ENCODE measurements around the gene SLC17A7. TPM values are rescaled to one million over a fixed set of nuclear protein-coding genes. Genes with fewer than 3 reads are reported as not detected.

SLC17A7 gene
- total and polyA plus RNA-seq, 2 of the 13 experiments (the other 11 are each of a cell fraction or from before 2014, with no cell fraction given), result 0.32 TPM; not detected in 1

DNA sequence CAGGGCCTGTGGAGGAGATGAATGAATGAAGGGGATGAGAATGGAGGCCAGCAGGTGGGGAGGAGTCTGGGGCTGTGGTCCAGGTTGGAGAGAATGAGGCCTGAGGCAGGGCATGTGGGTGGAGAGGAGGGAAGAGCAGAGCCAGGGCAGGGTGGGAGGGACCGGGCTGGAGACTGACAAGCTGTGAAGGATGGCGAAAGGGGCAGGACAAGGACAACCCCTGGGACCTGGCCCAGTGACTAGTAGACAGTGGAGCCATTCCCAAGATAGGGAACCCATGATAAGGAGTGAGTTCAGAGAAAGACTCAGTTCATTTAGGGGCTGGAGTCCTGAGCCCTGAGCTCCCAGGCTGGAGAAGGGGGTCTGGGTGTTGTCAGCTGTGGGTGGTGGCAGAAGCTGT, 21.1 kb downstream of the SLC17A7 start:
- Histone ChIP-seq H2AFZ (ENCODE audit: low read length) (no peak overlapping the region), H3K9ac (ENCODE audit: insufficient read depth, low read depth, low read length) (no peak overlapping the region), H3K36me3 (replicated peaks in 1 of 2; ENCODE audit: control insufficient read depth in 1 of 2, insufficient read depth in 2 of 2, low read length in 2 of 2) (no peaks in the 10 kb centered on the region), H3K4me2 (ENCODE audit: low read depth, low read length) (no peak overlapping the region), H3K79me2 (ENCODE audit: insufficient read depth, low read length) (no peaks in the 10 kb centered on the region), H3K4me1 (ENCODE audit: insufficient read depth, low read length) (no peaks in the 10 kb centered on the region), H3K4me3 (replicated peaks in 1 of 3; ENCODE audit: insufficient read depth in 1 of 3, low read depth in 2 of 3, low read length in 3 of 3) (no peak overlapping the region), H4K20me1 (ENCODE audit: insufficient read depth, low read length) (no peaks in the 10 kb centered on the region), H3K9me3 (ENCODE audit: low read length) (no peaks in the 10 kb centered on the region), H3K27me3 (ENCODE audit: control insufficient read depth in 1 of 2, insufficient read depth in 2 of 2, low read length in 2 of 2) (peaks cover 14 to 82% of the 10 kb centered on the region in 2 experiments), H3K27ac (ENCODE audit: extremely low read length, insufficient read depth, low read length) (no peak overlapping the region)
- intact Hi-C loops (cut with micrococcal nuclease; ENCODE audit: unreplicated experiment) (no loop called here), in situ Hi-C loops (cut with HindIII; ENCODE audit: extremely low pct_ligation_motif_present, low pct_unique_long_range_greater_than_20kb) (no loop called here)
- no TSS peak for BruUV-seq (replicated peaks)
- TF ChIP-seq MEIS2 (CRISPR knock-in tag; IDR thresholded peaks at IDR 0.05), result no peak
- TF ChIP-seq, protein P1, sequence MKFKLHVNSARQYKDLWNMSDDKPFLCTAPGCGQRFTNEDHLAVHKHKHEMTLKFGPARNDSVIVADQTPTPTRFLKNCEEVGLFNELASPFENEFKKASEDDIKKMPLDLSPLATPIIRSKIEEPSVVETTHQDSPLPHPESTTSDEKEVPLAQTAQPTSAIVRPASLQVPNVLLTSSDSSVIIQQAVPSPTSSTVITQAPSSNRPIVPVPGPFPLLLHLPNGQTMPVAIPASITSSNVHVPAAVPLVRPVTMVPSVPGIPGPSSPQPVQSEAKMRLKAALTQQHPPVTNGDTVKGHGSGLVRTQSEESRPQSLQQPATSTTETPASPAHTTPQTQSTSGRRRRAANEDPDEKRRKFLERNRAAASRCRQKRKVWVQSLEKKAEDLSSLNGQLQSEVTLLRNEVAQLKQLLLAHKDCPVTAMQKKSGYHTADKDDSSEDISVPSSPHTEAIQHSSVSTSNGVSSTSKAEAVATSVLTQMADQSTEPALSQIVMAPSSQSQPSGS (CRISPR knock-in tag; IDR thresholded peaks at IDR 0.05), result no peak
- TF ChIP-seq, protein P2, sequence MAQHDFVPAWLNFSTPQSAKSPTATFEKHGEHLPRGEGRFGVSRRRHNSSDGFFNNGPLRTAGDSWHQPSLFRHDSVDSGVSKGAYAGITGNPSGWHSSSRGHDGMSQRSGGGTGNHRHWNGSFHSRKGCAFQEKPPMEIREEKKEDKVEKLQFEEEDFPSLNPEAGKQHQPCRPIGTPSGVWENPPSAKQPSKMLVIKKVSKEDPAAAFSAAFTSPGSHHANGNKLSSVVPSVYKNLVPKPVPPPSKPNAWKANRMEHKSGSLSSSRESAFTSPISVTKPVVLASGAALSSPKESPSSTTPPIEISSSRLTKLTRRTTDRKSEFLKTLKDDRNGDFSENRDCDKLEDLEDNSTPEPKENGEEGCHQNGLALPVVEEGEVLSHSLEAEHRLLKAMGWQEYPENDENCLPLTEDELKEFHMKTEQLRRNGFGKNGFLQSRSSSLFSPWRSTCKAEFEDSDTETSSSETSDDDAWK (CRISPR knock-in tag; IDR thresholded peaks at IDR 0.05), result no peak
- no peak for TF ChIP-seq ZNF891 (CRISPR knock-in tag; IDR thresholded peaks at IDR 0.05)
- TF ChIP-seq HNRNPUL1 (IDR thresholded peaks at IDR 0.05; ENCODE audit: low read depth, low read length), result no peak
- TF ChIP-seq IRF2 (CRISPR knock-in tag; IDR thresholded peaks at IDR 0.05), result no peak
- no peak for FAIRE-seq
- POLR2A ChIA-PET, result no interaction called here
- 12% methylated on average over 2 of the region's 2 CpGs for WGBS (ENCODE audit: low lambda C conversion rate)
- CTCF ChIA-PET (ENCODE audit: low intra/inter-chr PET ratio, low total read pairs), result no interaction called here
- ATAC-seq, result no peak
- no peak for DNase-seq (ENCODE audit: low spot score)

DNA sequence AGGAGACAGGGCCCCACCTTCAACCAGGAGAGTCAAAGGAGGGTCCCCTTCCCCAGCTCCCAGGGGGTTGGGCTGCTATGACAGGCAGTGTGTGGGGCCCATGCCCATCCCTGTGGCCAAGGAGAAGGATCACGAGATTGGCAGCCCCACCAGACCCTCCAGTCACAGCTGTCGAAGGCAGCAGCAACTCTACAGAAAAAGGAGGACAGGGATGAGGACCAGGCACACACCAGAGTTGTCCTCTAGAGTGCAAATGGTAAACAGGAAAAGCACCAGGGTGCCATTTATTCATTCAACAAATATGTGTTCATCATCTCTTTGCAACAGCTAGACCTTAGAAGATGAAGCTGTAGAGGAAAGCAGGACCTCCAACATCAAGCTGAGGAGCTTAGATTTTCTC, 22.2 kb downstream of the SLC17A7 start:
- in situ Hi-C loops (cut with HindIII; ENCODE audit: extremely low pct_ligation_motif_present, low pct_unique_long_range_greater_than_20kb) (no loop called here), intact Hi-C loops (cut with micrococcal nuclease; ENCODE audit: unreplicated experiment) (no loop called here)
- no peak overlapping the region for H3K4me3 ChIP-seq (replicated peaks in 1 of 3; ENCODE audit: insufficient read depth in 1 of 3, low read depth in 2 of 3, low read length in 3 of 3)
- ChIA-PET CTCF (ENCODE audit: low intra/inter-chr PET ratio, low total read pairs) (no interaction called here), POLR2A (no interaction called here)
- peaks cover 13 to 86% of the 10 kb centered on the region in 2 experiments for H3K27me3 ChIP-seq (ENCODE audit: control insufficient read depth in 1 of 2, insufficient read depth in 2 of 2, low read length in 2 of 2)
- no peaks in the 10 kb centered on the region for H3K4me1 ChIP-seq (ENCODE audit: insufficient read depth, low read length)
- ATAC-seq (no peak), DNase-seq (ENCODE audit: low spot score) (no peak), FAIRE-seq (no peak)
- no peak overlapping the region for H3K27ac ChIP-seq (ENCODE audit: extremely low read length, insufficient read depth, low read length)
- no peak overlapping the region for H3K4me2 ChIP-seq (ENCODE audit: low read depth, low read length)
- H3K36me3 ChIP-seq (replicated peaks in 1 of 2; ENCODE audit: control insufficient read depth in 1 of 2, insufficient read depth in 2 of 2, low read length in 2 of 2), result no peaks in the 10 kb centered on the region
- BruUV-seq (replicated peaks), result no TSS peak
- H3K9me3 ChIP-seq (ENCODE audit: low read length), result no peaks in the 10 kb centered on the region
- WGBS (ENCODE audit: low lambda C conversion rate), result 0% methylated on average over 2 of the region's 2 CpGs
- no peaks in the 10 kb centered on the region for H3K79me2 ChIP-seq (ENCODE audit: insufficient read depth, low read length)
- no peaks in the 10 kb centered on the region for H4K20me1 ChIP-seq (ENCODE audit: insufficient read depth, low read length)
- no peak overlapping the region for H3K9ac ChIP-seq (ENCODE audit: insufficient read depth, low read depth, low read length)
- H2AFZ ChIP-seq (ENCODE audit: low read length), result no peak overlapping the region
- TF ChIP-seq KDM3A (CRISPR knock-in tag; IDR thresholded peaks at IDR 0.05; ENCODE audit: low read depth), result no peak
- TF ChIP-seq STAG1 (CRISPR knock-in tag; IDR thresholded peaks at IDR 0.05), result no peak
- no peak for TF ChIP-seq SMARCC2 (IDR thresholded peaks at IDR 0.05)
- TF ChIP-seq ZFYVE20 (CRISPR knock-in tag; IDR thresholded peaks at IDR 0.05; ENCODE audit: borderline replicate concordance, low read depth), result no peak
- TF ChIP-seq ZNF180 (CRISPR knock-in tag; IDR thresholded peaks at IDR 0.05; ENCODE audit: borderline replicate concordance, low read depth), result no peak
- TF ChIP-seq, protein P3, sequence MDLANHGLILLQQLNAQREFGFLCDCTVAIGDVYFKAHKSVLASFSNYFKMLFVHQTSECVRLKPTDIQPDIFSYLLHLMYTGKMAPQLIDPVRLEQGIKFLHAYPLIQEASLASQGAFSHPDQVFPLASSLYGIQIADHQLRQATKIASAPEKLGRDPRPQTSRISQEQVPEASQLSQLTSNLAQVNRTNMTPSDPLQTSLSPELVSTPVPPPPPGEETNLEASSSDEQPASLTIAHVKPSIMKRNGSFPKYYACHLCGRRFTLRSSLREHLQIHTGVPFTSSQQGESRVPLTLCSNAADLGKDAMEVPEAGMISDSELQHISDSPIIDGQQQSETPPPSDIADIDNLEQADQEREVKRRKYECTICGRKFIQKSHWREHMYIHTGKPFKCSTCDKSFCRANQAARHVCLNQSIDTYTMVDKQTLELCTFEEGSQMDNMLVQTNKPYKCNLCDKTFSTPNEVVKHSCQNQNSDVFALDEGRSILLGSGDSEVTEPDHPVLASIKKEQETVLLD (CRISPR knock-in tag; IDR thresholded peaks at IDR 0.05; ENCODE audit: low read depth), result no peak
- TF ChIP-seq, protein P4, sequence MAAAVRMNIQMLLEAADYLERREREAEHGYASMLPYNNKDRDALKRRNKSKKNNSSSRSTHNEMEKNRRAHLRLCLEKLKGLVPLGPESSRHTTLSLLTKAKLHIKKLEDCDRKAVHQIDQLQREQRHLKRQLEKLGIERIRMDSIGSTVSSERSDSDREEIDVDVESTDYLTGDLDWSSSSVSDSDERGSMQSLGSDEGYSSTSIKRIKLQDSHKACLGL (CRISPR knock-in tag; IDR thresholded peaks at IDR 0.05), result no peak
- TF ChIP-seq RFX5 (IDR thresholded peaks at IDR 0.05; ENCODE audit: low read depth, low read length), result no peak
- no peak for TF ChIP-seq ZNF792 (CRISPR knock-in tag; IDR thresholded peaks at IDR 0.05)
- no peak for TF ChIP-seq MZF1 (CRISPR knock-in tag; IDR thresholded peaks at IDR 0.05; ENCODE audit: borderline replicate concordance)
- no peak for TF ChIP-seq DPF2 (CRISPR knock-in tag; IDR thresholded peaks at IDR 0.05; ENCODE audit: borderline replicate concordance, low read depth)
